GM12865 (cell line): ENCODE measurements around the gene MYO1B.

Experiments used
- DNase-seq: peaks from one replicate; pipeline ENCODE4 v3.0.0; 2010; ENCODE audit warnings: low read depth
- H3K4me3 ChIP-seq: 2 replicates; pipeline ENCODE4 v1.5.1; 2011; ENCODE audit warnings: mild to moderate bottlenecking, low read depth, low read length, control low read depth
- CTCF ChIP-seq: IDR thresholded peaks from 2 replicates; pipeline ENCODE4 v1.5.1; 2011; ENCODE audit warnings: low read length, control low read depth, low read depth, inconsistent platforms; ENCODE audit not compliant: insufficient read depth; ENCODE audit errors: missing control alignments

The MYO1B gene

DNA sequence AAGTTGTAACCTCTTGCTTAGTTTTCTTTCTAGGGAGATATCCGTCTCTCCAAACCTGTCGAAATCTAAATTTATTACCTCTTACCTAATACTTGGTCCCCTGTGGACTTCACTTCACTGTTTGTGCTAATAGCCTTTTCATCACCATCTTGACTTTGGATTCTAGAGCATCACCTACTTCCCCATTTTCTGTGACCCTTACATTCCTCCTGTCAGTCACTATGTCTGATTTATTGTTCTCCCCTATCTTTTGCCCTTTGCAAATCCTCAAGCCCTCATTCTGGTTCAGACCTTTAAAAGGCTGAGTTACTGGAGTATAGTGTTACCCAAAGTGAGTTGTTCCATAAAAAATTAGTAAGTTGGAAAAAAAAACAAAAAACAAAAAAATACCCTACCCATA lies 7.5 kb downstream of the MYO1B start:
- H3K4me3 ChIP-seq, result no peak overlapping the region
- no peak for TF ChIP-seq CTCF
- DNase-seq, result no peak

DNA sequence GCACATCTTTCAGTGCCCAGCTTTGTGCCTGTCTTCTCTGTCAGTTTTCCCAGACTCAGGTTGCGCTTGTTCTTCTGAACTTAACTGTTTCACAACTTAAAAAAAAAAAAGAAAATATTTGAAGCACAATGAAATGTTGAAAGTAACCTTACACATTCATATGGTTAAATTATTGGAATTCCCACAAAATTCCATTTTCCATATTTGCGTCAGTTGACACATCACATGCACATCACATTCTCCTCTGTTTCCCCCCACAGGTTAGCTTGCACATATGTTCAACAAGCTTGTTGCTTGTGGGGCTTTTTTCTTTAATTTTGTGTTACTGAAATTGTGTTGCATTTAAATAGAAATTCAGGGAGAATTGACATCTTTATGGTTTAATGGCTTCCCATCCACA lies 8.3 kb downstream of the MYO1B start:
- TF ChIP-seq CTCF, result no peak
- H3K4me3 ChIP-seq, result no peak overlapping the region
- no peak for DNase-seq

- TF ChIP-seq CTCF, result no peak
- DNase-seq, result no peak
- H3K4me3 ChIP-seq, result no peak overlapping the region
Measured at GRCh38 chr2:191255271-191255670, 10.1 kb downstream of the MYO1B start.

GRCh38 chr2:191255756-191256312 lies 10.6 kb downstream of the MYO1B start:
- no peak for TF ChIP-seq CTCF
- DNase-seq, result no peak

DNA sequence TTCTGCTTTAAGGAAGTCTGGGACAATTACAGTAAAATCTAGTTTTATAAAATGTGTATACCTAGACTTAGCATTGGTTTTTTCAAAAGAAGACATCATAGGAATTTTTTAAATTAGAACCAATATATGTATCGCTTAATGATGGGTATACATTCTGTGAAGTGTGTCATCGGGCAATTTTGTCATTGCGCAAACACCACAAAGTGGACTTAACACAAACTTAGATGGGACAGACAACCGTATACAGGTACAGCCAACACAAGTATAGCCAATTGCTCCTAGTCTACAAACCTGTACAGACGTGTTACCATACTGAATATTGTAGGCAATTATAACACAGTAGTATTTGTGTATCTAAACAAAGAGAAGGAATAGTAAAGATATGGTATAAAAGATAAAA lies 12.7 kb downstream of the MYO1B start:
- DNase-seq, result no peak
- TF ChIP-seq CTCF, result no peak
- no peak overlapping the region for H3K4me3 ChIP-seq

More at GRCh38 chr2:191255756-191256312, 10.6 kb downstream of the MYO1B start:
- H3K4me3 ChIP-seq, result no peak overlapping the region

- TF ChIP-seq CTCF, result no peak
- H3K4me3 ChIP-seq, result no peak overlapping the region
- no peak for DNase-seq
Measured at GRCh38 chr2:191258996-191259395, 13.8 kb downstream of the MYO1B start.

GRCh38 chr2:191262436-191262835 lies 17.2 kb downstream of the MYO1B start:
- no peak for TF ChIP-seq CTCF
- no peak overlapping the region for H3K4me3 ChIP-seq
- DNase-seq, result no peak
